HEK293T (cell line): Measurements from ENCODE around the gene DHH.

Experiments
- BHLHE40 ChIP-seq: fragments of 450-650 bp; IDR thresholded peaks from 2 replicates; pipeline ENCODE4 v1.6.1; 2016; ENCODE audit warnings: mild to moderate bottlenecking, moderate library complexity, borderline replicate concordance
- ELF4 ChIP-seq: fragments of 450-650 bp; IDR thresholded peaks from 2 replicates; pipeline ENCODE4 v1.6.1; 2017; ENCODE audit warnings: antibody characterized with exemption
- FOXM1 ChIP-seq: fragments of 450-650 bp; IDR thresholded peaks from 2 replicates; pipeline ENCODE4 v1.6.1; 2017; ENCODE audit warnings: mild to moderate bottlenecking, borderline replicate concordance
- HDGF ChIP-seq: fragments of 450-650 bp; IDR thresholded peaks from 2 replicates; pipeline ENCODE4 v1.6.1; 2017; ENCODE audit warnings: antibody characterized with exemption, borderline replicate concordance
- L3MBTL2 ChIP-seq: fragments of 450-650 bp; conservative IDR thresholded peaks from 2 replicates; pipeline ENCODE4 v1.6.1; 2016; ENCODE audit warnings: mild to moderate bottlenecking
- SP1 ChIP-seq: fragments of 450-650 bp; IDR thresholded peaks from 2 replicates; pipeline ENCODE4 v1.6.1; 2017
- SUZ12 ChIP-seq: fragments of 450-650 bp; IDR thresholded peaks from 2 replicates; pipeline ENCODE4 v1.6.1; 2016; ENCODE audit warnings: mild to moderate bottlenecking
- TARDBP ChIP-seq: fragments of 450-650 bp; IDR thresholded peaks from 2 replicates; pipeline ENCODE4 v1.6.1; 2016

- TF ChIP-seq SUZ12 (no peak), BHLHE40 (no peak), ELF4 (no peak), L3MBTL2 (no peak), SP1 (no peak), TARDBP (no peak), HDGF (no peak), FOXM1 (no peak)
Measured at GRCh38 chr12:49137476-49137875, 42.9 kb upstream of the DHH start.
